CD14-positive monocyte (primary cell): ENCODE results near the gene LRRC72. TPM values are rescaled to one million over a fixed set of nuclear protein-coding genes. Genes with fewer than 3 reads are reported as not detected.

Source experiments
- DNase-seq, 3 donors: peaks; one replicate each; pipeline ENCODE4 v3.0.0-alpha.2; 2011 to 2022
- H2AFZ ChIP-seq: 2 replicates; pipeline ENCODE4 v1.6.0; 2012; ENCODE audit warnings: mild to moderate bottlenecking, low read depth, low read length, inconsistent platforms; ENCODE audit not compliant: insufficient read depth, poor library complexity, severe bottlenecking
- H3K27ac ChIP-seq, 2 donors: 1 replicate in 1 of 2; 2 replicates in 1 of 2; pipeline ENCODE4 v1.5.1; 2012 to 2013; ENCODE audit warnings: low read length in 2 of 2, control low read depth in 1 of 2, inconsistent platforms in 1 of 2, low read depth in 1 of 2, mild to moderate bottlenecking in 1 of 2
- H3K27me3 ChIP-seq, 2 donors: one replicate each; pipeline versions ENCODE4 v1.6.0 to v1.6.1; 2011 to 2013; ENCODE audit warnings: low read length in 2 of 2; ENCODE audit not compliant: control insufficient read depth in 2 of 2, insufficient read depth in 2 of 2
- H3K36me3 ChIP-seq, 2 donors: replicated peaks in 1 of 2; 1 replicate in 1 of 2; 2 replicates in 1 of 2; pipeline versions ENCODE4 v1.5.1 to v1.6.1; 2012 to 2013; ENCODE audit warnings: low read length in 2 of 2, control low read depth in 1 of 2, inconsistent platforms in 1 of 2, mild to moderate bottlenecking in 1 of 2; ENCODE audit not compliant: insufficient read depth in 2 of 2, control insufficient read depth in 1 of 2
- H3K4me1 ChIP-seq, 2 donors: 1 replicate in 1 of 2; 2 replicates in 1 of 2; pipeline versions ENCODE4 v1.5.1 to v1.6.1; 2012 to 2013; ENCODE audit warnings: low read length in 2 of 2, control low read depth in 1 of 2, inconsistent platforms in 1 of 2, mild to moderate bottlenecking in 1 of 2, moderate library complexity in 1 of 2; ENCODE audit not compliant: insufficient read depth in 2 of 2, control insufficient read depth in 1 of 2
- H3K4me2 ChIP-seq: replicated peaks from 2 replicates; pipeline ENCODE3; 2012; ENCODE audit warnings: low read length, moderate library complexity, mild to moderate bottlenecking; ENCODE audit not compliant: poor library complexity, severe bottlenecking; ENCODE audit errors: extremely low read depth
- H3K4me3 ChIP-seq, 3 experiments: fragments of 200-600 bp in 1 of 3; sonication (generic) in 1 of 3; replicated peaks in 1 of 3; 1 replicate in 2 of 3; 2 replicates in 1 of 3; pipeline ENCODE4 v1.5.1; 2011 to 2013; ENCODE audit warnings: low read length in 3 of 3, mild to moderate bottlenecking in 3 of 3, control low read depth in 2 of 3, low read depth in 2 of 3, inconsistent platforms in 1 of 3, moderate library complexity in 1 of 3
- H3K79me2 ChIP-seq: 2 replicates; pipeline ENCODE4 v1.6.0; 2012; ENCODE audit warnings: mild to moderate bottlenecking, control low read depth, inconsistent platforms, low read length, moderate library complexity; ENCODE audit not compliant: insufficient read depth
- H3K9ac ChIP-seq: 2 replicates; pipeline ENCODE4 v1.6.0; 2017; ENCODE audit warnings: low read length, mild to moderate bottlenecking; ENCODE audit not compliant: insufficient read depth, poor library complexity, severe bottlenecking
- H3K9me3 ChIP-seq, 2 donors: replicated peaks in 1 of 2; 1 replicate in 1 of 2; 2 replicates in 1 of 2; pipeline versions ENCODE4 v1.5.1 to v1.6.1; 2012 to 2013; ENCODE audit warnings: low read length in 2 of 2, control low read depth in 1 of 2; ENCODE audit not compliant: control insufficient read depth in 1 of 2, insufficient read depth in 1 of 2
- H4K20me1 ChIP-seq: 2 replicates; pipeline ENCODE4 v1.6.0; 2012; ENCODE audit warnings: mild to moderate bottlenecking, low read length, control low read depth, moderate library complexity; ENCODE audit not compliant: insufficient read depth
- H3K27ac Mint-ChIP-seq, 7 donors: one replicate each; pipeline ENCODE4 v1.8.0; 2020; ENCODE audit warnings: mild to moderate bottlenecking in 7 of 7, mixed read lengths in 7 of 7, moderate library complexity in 6 of 7, inconsistent platforms in 2 of 7
- H3K27me3 Mint-ChIP-seq, 3 donors: one replicate each; pipeline ENCODE4 v1.8.0; 2021 to 2022; ENCODE audit warnings: low read depth in 3 of 3, mild to moderate bottlenecking in 3 of 3, mixed read lengths in 3 of 3, moderate library complexity in 3 of 3, inconsistent platforms in 1 of 3
- H3K36me3 Mint-ChIP-seq, 2 donors: one replicate each; pipeline ENCODE4 v1.8.0; 2020; ENCODE audit warnings: mixed read lengths in 2 of 2, inconsistent platforms in 1 of 2, mild to moderate bottlenecking in 1 of 2
- H3K4me1 Mint-ChIP-seq: one replicate; pipeline ENCODE4 v1.8.0; 2020; ENCODE audit warnings: mild to moderate bottlenecking, mixed read lengths
- H3K4me3 Mint-ChIP-seq, 2 donors: one replicate each; pipeline ENCODE4 v1.8.0; 2020; ENCODE audit warnings: mild to moderate bottlenecking in 2 of 2, mixed read lengths in 2 of 2, moderate library complexity in 1 of 2
- H3K9me3 Mint-ChIP-seq, 7 donors: one replicate each; pipeline ENCODE4 v1.8.0; 2020 to 2022; ENCODE audit warnings: mixed read lengths in 7 of 7, mild to moderate bottlenecking in 6 of 7, moderate library complexity in 6 of 7, inconsistent platforms in 2 of 7
- WGBS: methylation state at CpG from one replicate; pipeline ENCODE4 v1.1.5; 2013; ENCODE audit warnings: missing lambda C conversion rate; ENCODE audit not compliant: insufficient coverage; 5-methylcytosine and 5-hydroxymethylcytosine counted together
- intact Hi-C, 2 donors: fragments of 100-400 bp; cut with micrococcal nuclease; formaldehyde crosslinking; loops; one replicate each; pipeline versions ENCODE4 v1.15.0 to v1.15.1; 2023
- polyA plus RNA-seq, 3 donors: library from polyadenylated mRNA; depleted of rRNA in 1 of 3; unstranded in 2 of 3; stranded (reverse) in 1 of 3; fragments of 300-500 nt in 2 of 3; fragments of >200 nt in 1 of 3; fragmentation: Illumina TruSeq in 2 of 3; gene quantifications; 1 replicate in 2 of 3; 2 replicates in 1 of 3; pipeline ENCODE4 v1.2.3, GENCODE V29; 2012 to 2021
- TF ChIP-seq, protein P1 (sequence below): fragments of 200-600 bp; IDR thresholded peaks from one replicate; pipeline ENCODE4 v1.8.0; 2022; ENCODE audit warnings: antibody characterized with exemption, mild to moderate bottlenecking

The LRRC72 gene
- polyA plus RNA-seq, 3 donors = not detected

- H3K36me3 Mint-ChIP-seq = no peaks in the 10 kb centered on the region
- TF ChIP-seq, protein P1, sequence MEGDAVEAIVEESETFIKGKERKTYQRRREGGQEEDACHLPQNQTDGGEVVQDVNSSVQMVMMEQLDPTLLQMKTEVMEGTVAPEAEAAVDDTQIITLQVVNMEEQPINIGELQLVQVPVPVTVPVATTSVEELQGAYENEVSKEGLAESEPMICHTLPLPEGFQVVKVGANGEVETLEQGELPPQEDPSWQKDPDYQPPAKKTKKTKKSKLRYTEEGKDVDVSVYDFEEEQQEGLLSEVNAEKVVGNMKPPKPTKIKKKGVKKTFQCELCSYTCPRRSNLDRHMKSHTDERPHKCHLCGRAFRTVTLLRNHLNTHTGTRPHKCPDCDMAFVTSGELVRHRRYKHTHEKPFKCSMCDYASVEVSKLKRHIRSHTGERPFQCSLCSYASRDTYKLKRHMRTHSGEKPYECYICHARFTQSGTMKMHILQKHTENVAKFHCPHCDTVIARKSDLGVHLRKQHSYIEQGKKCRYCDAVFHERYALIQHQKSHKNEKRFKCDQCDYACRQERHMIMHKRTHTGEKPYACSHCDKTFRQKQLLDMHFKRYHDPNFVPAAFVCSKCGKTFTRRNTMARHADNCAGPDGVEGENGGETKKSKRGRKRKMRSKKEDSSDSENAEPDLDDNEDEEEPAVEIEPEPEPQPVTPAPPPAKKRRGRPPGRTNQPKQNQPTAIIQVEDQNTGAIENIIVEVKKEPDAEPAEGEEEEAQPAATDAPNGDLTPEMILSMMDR = no peak
- Histone ChIP-seq H3K9me3 (no peaks in the 10 kb centered on the region), H3K4me1 (no peaks in the 10 kb centered on the region), H3K27ac (no peak overlapping the region), H3K4me3 (no peak overlapping the region), H2AFZ (no peak overlapping the region), H3K4me2 (no peak overlapping the region), H3K27me3 (no peaks in the 10 kb centered on the region), H3K79me2 (no peaks in the 10 kb centered on the region), H4K20me1 (no peaks in the 10 kb centered on the region), H3K9ac (no peak overlapping the region), H3K36me3 (no peaks in the 10 kb centered on the region)
- no peaks in the 10 kb centered on the region for H3K27me3 Mint-ChIP-seq
- H3K27ac Mint-ChIP-seq = no peak overlapping the region
- no peak overlapping the region for H3K4me3 Mint-ChIP-seq
- no peaks in the 10 kb centered on the region for H3K4me1 Mint-ChIP-seq
- no peak for DNase-seq
- peaks cover 0 to 5% (median 0%) of the 10 kb centered on the region in 7 donors for H3K9me3 Mint-ChIP-seq
- intact Hi-C loops = no loop called here
Measured at GRCh38 chr7:16509829-16510228, 16.8 kb upstream of the LRRC72 start.

GRCh38 chr7:16511314-16511713 lies 15.3 kb upstream of the LRRC72 start:
- DNase-seq = no peak
- Mint-ChIP-seq H3K4me1 (no peaks in the 10 kb centered on the region), H3K27me3 (no peaks in the 10 kb centered on the region), H3K9me3 (peaks cover 0 to 3% (median 0%) of the 10 kb centered on the region in 7 donors), H3K27ac (no peak overlapping the region), H3K36me3 (no peaks in the 10 kb centered on the region), H3K4me3 (no peak overlapping the region)
- Histone ChIP-seq H3K9me3 (no peaks in the 10 kb centered on the region), H3K9ac (no peak overlapping the region), H3K27me3 (no peaks in the 10 kb centered on the region), H3K27ac (no peak overlapping the region), H3K79me2 (no peaks in the 10 kb centered on the region), H3K4me2 (no peak overlapping the region), H2AFZ (no peak overlapping the region), H3K36me3 (no peaks in the 10 kb centered on the region), H4K20me1 (no peaks in the 10 kb centered on the region), H3K4me3 (no peak overlapping the region), H3K4me1 (no peaks in the 10 kb centered on the region)
- intact Hi-C loops = no loop called here
- TF ChIP-seq, protein P1 = no peak
- WGBS = 100% methylated on average over 4 of the region's 5 CpGs
